ENCODE data around the gene SMPDL3A.

DNA sequence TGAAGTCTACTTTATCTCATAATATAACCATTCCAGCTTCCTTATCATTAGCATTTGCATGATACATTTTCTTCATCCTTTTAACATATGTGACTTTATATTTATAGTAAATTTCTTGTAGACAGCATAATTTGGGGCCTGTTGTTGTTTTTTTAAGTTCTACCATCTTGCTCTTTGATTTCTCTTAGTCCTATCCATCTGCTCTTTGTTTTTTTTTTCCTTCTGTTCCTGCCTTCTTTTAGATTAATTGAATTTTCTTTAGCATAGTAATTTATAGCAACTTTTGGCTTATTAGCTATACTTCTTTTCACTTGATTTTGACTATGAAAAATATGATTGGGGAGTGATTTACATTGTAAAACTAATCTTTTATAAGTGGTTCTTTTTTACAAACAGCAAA lies 28.7 kb upstream of the SMPDL3A start:
- TF ChIP-seq POLR2AphosphoS5 (IDR thresholded peaks at IDR 0.05; ENCODE audit: low read depth, low read length) (no peak), TAF1 (IDR thresholded peaks at IDR 0.05; ENCODE audit: low read depth, low read length) (no peak), POLR2A (IDR thresholded peaks at IDR 0.05; ENCODE audit: low read depth, low read length) (no peak), PAX5 (IDR thresholded peaks at IDR 0.05; ENCODE audit: insufficient read depth, low read length, severe bottlenecking) (no peak), POU2F2 (IDR thresholded peaks at IDR 0.05; ENCODE audit: low read depth, low read length) (no peak)
